Ishikawa (cell line): ENCODE data around the gene ZMYND10.

Source experiments
- CEBPB ChIP-seq: IDR thresholded peaks from 2 replicates; pipeline ENCODE4 v1.6.1; 2012
- TF ChIP-seq, protein P1 (sequence below): IDR thresholded peaks from 2 replicates; pipeline ENCODE4 v1.6.1; 2012; ENCODE audit warnings: low read depth, mild to moderate bottlenecking

DNA sequence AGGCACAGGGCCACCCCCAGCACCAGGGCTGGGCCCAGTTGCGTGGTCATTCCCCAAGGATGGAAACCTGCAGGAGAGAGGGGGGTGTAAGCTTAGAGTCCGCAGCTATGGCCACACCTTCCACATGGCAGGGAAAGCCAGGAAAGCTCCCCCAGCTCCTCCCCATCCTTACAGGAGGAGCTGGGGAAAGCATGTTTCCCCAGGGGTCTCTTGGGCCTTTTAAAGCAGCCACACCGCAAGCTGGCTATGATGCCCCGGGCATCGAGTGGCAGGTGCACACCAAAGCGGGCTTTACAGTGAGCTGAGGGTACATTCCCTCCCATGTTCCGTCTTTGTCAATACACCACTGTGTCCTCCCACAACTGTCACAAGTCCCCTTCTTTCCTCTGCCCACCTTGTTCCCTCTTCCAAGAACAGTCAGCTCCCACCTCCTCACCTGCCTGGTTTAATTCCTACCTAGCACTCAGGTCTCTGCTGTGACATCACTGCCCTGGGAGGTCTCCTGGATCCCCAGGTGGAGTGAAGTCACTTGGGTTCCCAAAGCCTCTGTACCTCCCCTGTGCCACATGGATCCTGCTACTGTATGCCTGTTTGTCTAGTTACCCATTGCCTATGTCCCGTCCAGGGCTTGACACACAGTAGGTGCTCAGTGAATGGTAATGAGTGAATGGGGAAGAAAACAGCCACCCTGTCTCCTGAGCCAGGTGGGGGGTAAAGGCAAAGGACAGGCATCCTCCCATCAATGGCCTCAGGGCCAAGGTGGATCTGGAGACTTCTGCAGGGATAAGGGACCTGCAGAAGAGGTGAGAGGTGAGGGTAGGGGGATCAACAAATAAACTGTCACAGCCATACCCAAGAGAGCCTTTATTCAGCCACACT, 49.7 kb downstream of the ZMYND10 start:
- TF ChIP-seq, protein P1, sequence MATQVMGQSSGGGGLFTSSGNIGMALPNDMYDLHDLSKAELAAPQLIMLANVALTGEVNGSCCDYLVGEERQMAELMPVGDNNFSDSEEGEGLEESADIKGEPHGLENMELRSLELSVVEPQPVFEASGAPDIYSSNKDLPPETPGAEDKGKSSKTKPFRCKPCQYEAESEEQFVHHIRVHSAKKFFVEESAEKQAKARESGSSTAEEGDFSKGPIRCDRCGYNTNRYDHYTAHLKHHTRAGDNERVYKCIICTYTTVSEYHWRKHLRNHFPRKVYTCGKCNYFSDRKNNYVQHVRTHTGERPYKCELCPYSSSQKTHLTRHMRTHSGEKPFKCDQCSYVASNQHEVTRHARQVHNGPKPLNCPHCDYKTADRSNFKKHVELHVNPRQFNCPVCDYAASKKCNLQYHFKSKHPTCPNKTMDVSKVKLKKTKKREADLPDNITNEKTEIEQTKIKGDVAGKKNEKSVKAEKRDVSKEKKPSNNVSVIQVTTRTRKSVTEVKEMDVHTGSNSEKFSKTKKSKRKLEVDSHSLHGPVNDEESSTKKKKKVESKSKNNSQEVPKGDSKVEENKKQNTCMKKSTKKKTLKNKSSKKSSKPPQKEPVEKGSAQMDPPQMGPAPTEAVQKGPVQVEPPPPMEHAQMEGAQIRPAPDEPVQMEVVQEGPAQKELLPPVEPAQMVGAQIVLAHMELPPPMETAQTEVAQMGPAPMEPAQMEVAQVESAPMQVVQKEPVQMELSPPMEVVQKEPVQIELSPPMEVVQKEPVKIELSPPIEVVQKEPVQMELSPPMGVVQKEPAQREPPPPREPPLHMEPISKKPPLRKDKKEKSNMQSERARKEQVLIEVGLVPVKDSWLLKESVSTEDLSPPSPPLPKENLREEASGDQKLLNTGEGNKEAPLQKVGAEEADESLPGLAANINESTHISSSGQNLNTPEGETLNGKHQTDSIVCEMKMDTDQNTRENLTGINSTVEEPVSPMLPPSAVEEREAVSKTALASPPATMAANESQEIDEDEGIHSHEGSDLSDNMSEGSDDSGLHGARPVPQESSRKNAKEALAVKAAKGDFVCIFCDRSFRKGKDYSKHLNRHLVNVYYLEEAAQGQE = no peak
- TF ChIP-seq CEBPB = no peak
